GM06990 (cell line): ENCODE data around the gene ANK3.

ENCODE experiments used
- DNase-seq: peaks from one replicate; pipeline ENCODE4 v3.0.0-alpha.2; 2011; ENCODE audit not compliant: insufficient read length; ENCODE audit errors: extremely low read depth
- H3K27me3 ChIP-seq: replicated peaks from 2 replicates; pipeline ENCODE4 v1.6.0; 2011; ENCODE audit warnings: low read length; ENCODE audit not compliant: control insufficient read depth, insufficient read depth
- H3K36me3 ChIP-seq: 2 replicates; pipeline ENCODE4 v1.5.1; 2011; ENCODE audit warnings: low read length; ENCODE audit not compliant: control insufficient read depth, insufficient read depth
- H3K4me3 ChIP-seq: replicated peaks from 2 replicates; pipeline ENCODE4 v1.5.1; 2011; ENCODE audit warnings: low read depth, mild to moderate bottlenecking, control low read depth, low read length
- TF ChIP-seq, protein P1 (sequence below): IDR thresholded peaks from 2 replicates; pipeline ENCODE4 v1.5.1; 2011; ENCODE audit warnings: low read length, control low read depth, mild to moderate bottlenecking, inconsistent platforms; ENCODE audit not compliant: insufficient read depth, poor library complexity, severe bottlenecking

The ANK3 gene

DNA sequence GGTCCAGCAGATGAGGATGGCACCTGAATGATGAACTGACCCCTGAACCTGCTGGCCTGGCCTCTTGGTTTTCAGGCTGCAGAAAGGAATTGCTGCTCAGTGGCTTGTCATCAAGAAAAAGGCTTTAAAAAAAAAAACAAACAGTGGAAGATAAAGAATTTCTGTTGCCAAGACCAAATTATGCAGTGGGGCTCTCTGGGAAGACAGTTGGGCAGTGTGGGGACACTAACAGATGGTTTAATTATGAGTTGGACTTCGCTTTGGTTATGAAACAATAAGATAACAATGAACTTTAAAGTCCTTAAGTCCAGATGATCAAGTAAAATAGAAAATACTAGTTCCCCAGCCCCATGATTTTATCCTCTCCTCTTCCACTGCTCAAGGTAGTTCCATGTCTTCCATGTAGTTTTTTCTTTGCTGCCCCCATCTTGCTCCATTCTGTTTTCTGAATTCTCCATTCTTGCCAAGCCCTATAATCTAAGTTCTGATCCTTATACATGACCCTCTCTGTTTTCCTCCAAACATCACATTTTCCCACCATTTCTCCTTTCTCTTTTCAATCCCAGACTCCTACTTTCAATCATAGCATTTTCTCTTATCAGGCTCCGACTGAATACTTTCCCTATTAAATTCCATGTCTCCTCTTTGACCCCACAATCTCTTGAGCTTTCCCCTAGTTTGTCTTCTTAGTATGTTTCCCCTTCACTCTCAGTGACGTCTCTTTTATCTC lies 52.6 kb downstream of the ANK3 start:
- DNase-seq, result no peak
- Histone ChIP-seq H3K27me3 (no peaks in the 10 kb centered on the region), H3K4me3 (no peak overlapping the region), H3K36me3 (no peaks in the 10 kb centered on the region)
- TF ChIP-seq, protein P1, sequence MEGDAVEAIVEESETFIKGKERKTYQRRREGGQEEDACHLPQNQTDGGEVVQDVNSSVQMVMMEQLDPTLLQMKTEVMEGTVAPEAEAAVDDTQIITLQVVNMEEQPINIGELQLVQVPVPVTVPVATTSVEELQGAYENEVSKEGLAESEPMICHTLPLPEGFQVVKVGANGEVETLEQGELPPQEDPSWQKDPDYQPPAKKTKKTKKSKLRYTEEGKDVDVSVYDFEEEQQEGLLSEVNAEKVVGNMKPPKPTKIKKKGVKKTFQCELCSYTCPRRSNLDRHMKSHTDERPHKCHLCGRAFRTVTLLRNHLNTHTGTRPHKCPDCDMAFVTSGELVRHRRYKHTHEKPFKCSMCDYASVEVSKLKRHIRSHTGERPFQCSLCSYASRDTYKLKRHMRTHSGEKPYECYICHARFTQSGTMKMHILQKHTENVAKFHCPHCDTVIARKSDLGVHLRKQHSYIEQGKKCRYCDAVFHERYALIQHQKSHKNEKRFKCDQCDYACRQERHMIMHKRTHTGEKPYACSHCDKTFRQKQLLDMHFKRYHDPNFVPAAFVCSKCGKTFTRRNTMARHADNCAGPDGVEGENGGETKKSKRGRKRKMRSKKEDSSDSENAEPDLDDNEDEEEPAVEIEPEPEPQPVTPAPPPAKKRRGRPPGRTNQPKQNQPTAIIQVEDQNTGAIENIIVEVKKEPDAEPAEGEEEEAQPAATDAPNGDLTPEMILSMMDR, result no peak

DNA sequence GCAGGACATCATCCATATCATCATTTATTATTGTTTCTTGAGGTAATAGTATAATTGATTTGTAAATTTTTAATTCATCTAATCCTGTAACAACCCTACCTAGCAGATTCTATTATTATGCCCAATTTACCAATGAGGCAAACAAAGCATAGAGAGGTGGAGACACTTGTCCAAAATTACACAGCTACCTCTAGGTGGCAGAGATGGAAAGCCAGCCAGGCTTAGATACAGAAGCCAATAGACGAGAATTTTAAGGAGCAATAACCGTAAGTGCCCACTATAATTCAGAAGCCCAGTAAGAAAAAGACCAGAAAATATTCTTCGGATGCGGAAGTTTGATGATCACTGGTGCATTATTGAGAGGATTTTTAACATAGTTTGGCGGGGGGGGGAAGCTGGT lies 54.0 kb downstream of the ANK3 start:
- TF ChIP-seq, protein P1, result peak; percentile 60
- H3K36me3 ChIP-seq, result no peaks in the 10 kb centered on the region
- no peak overlapping the region for H3K4me3 ChIP-seq
- no peak for DNase-seq
- no peaks in the 10 kb centered on the region for H3K27me3 ChIP-seq

GRCh38 chr10:60334991-60335390 lies 54.7 kb downstream of the ANK3 start:
- no peaks in the 10 kb centered on the region for H3K36me3 ChIP-seq
- H3K27me3 ChIP-seq, result no peaks in the 10 kb centered on the region
- DNase-seq, result no peak
- TF ChIP-seq, protein P1, result no peak
- H3K4me3 ChIP-seq, result no peak overlapping the region

DNA sequence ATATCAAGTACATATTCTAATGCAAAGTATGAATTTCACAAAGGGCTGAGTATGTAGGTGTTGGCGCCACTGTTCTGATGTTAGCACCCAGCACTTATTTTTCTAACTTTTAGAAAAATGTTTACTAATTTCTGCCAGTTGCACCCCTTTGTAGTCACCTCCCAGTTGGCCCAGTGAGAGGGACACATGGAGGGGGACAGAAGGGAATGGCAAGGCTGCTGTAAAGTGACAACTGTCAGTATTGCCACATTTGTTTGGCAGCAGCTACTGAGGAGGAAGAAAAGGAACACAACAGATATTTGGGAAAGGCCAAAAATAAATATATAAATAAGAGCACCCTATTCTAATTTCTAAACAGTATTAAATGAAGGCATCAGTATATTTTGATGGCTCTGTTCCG lies 57.3 kb downstream of the ANK3 start:
- TF ChIP-seq, protein P1, result no peak
- no peaks in the 10 kb centered on the region for H3K36me3 ChIP-seq
- H3K27me3 ChIP-seq, result no peaks in the 10 kb centered on the region
- DNase-seq, result no peak
- H3K4me3 ChIP-seq, result no peak overlapping the region

- H3K4me3 ChIP-seq, result no peak overlapping the region
- no peak for DNase-seq
- TF ChIP-seq, protein P1, result no peak
- no peaks in the 10 kb centered on the region for H3K36me3 ChIP-seq
- no peaks in the 10 kb centered on the region for H3K27me3 ChIP-seq
Measured at GRCh38 chr10:60331886-60332285, 57.8 kb downstream of the ANK3 start.

GRCh38 chr10:60323162-60323561 lies 66.5 kb downstream of the ANK3 start:
- no peaks in the 10 kb centered on the region for H3K36me3 ChIP-seq
- TF ChIP-seq, protein P1, result no peak
- H3K4me3 ChIP-seq, result no peak overlapping the region
- DNase-seq, result no peak
- H3K27me3 ChIP-seq, result no peaks in the 10 kb centered on the region; the same call in 1 of the 2 replicates
